Occipital lobe (tissue), 3 donors: ENCODE data around the gene PTDSS2. TPM values are rescaled to one million over a fixed set of nuclear protein-coding genes. Genes with fewer than 3 reads are reported as not detected.
A peak's percentile ranks its signal among the peaks of the same experiment; 100 is the strongest.

Experiments used
- DNase-seq: peaks from one replicate; lab custom pipeline; 2025; lab: John Stamatoyannopoulos, UW
- small RNA-seq: library from RNA; depleted of rRNA; stranded (forward); fragments of <200 nt; gene quantifications from one replicate; pipeline ENCODE3, GENCODE V24; 2014
- total RNA-seq: library from RNA; depleted of rRNA; stranded (reverse); fragments of >200 nt; gene quantifications from one replicate; pipeline ENCODE4 v1.2.3, GENCODE V29; 2014

The PTDSS2 gene
- total RNA-seq, 1 donor from 2014 or later, result 21.8 TPM

GRCh38 chr11:530960-531831, 81.1 kb downstream of the PTDSS2 start:
- DNase-seq, result no peak

GRCh38 chr11:531919-532526, 81.9 kb downstream of the PTDSS2 start:
- DNase-seq, result no peak

GRCh38 chr11:532527-532985, 82.5 kb downstream of the PTDSS2 start:
- DNase-seq, result no peak

- no peak for DNase-seq
These were observed 83.0 kb downstream of the PTDSS2 start for GRCh38 chr11:532986-533585.

GRCh38 chr11:533586-534395, 83.7 kb downstream of the PTDSS2 start:
- DNase-seq, result no peak

- DNase-seq, result no peak
These were observed 84.5 kb downstream of the PTDSS2 start for GRCh38 chr11:534396-535209.

- DNase-seq, result no peak
These were observed 85.1 kb downstream of the PTDSS2 start for GRCh38 chr11:535210-535518.

- DNase-seq, result peak; percentile 93
These were observed 85.7 kb downstream of the PTDSS2 start, which contains the start of gene HRAS for GRCh38 chr11:535519-536454. TSS of gene HRAS (minus strand) at chr11:535576.

GRCh38 chr11:536841-537621, 87.0 kb downstream of the PTDSS2 start, which contains the start of gene LRRC56:
TSS of gene LRRC56 (plus strand) at chr11:537527. CDS start at chr11:540685, 3,158 bp downstream.
- DNase-seq, result no peak

GRCh38 chr11:537622-538430, 87.7 kb downstream of the PTDSS2 start:
- no peak for DNase-seq

- no peak for DNase-seq
These were observed 88.5 kb downstream of the PTDSS2 start for GRCh38 chr11:538431-539051.

GRCh38 chr11:539971-540481, 89.9 kb downstream of the PTDSS2 start:
- no peak for DNase-seq

Small RNAs within 50 kb of the gene (small RNA-seq; reads per million reads assigned to genes)
- not detected for gene RN7SL838P

Other genes starting within 250 kb of the PTDSS2 start
- 5.3 TPM for gene BET1L, start 242.9 kb upstream of the PTDSS2 start, total RNA-seq
- gene RIC8A, start 242.6 kb upstream of the PTDSS2 start, total RNA-seq, result 91.7 TPM
- 11.1 TPM for gene SIRT3, start 213.9 kb upstream of the PTDSS2 start, total RNA-seq
- gene PSMD13, start 213.3 kb upstream of the PTDSS2 start, total RNA-seq, result 80.3 TPM
- gene NLRP6, start 171.9 kb upstream of the PTDSS2 start, total RNA-seq, result not detected
- gene PGGHG, start 161.2 kb upstream of the PTDSS2 start, total RNA-seq, result 1.4 TPM
- not detected for gene IFITM5, start 150.8 kb upstream of the PTDSS2 start, total RNA-seq
- 1.6 TPM for gene IFITM2, start 142.5 kb upstream of the PTDSS2 start, total RNA-seq
- gene IFITM1, start 136.2 kb upstream of the PTDSS2 start, total RNA-seq, result 6.9 TPM
- gene IFITM3, start 129.4 kb upstream of the PTDSS2 start, total RNA-seq, result 5.5 TPM
- 99.5 TPM for gene B4GALNT4, start 80.8 kb upstream of the PTDSS2 start, total RNA-seq
- under 0.01 TPM for gene PKP3, start 56.1 kb upstream of the PTDSS2 start, total RNA-seq
- gene SIGIRR, start 35.3 kb upstream of the PTDSS2 start, total RNA-seq, result 14.8 TPM
- gene ANO9, start 8.3 kb upstream of the PTDSS2 start, total RNA-seq, result not detected
- 42.1 TPM for gene RNH1, start 57.0 kb downstream of the PTDSS2 start, total RNA-seq
- gene HRAS, start 85.3 kb downstream of the PTDSS2 start, total RNA-seq, result 27.0 TPM
- 1.1 TPM for gene LRRC56, start 87.2 kb downstream of the PTDSS2 start, total RNA-seq
- gene LMNTD2, start 110.5 kb downstream of the PTDSS2 start, total RNA-seq, result 0.16 TPM
- gene RASSF7, start 110.7 kb downstream of the PTDSS2 start, total RNA-seq, result 2.5 TPM
- 27.3 TPM for gene PHRF1, start 126.2 kb downstream of the PTDSS2 start, total RNA-seq
- 7.6 TPM for gene IRF7, start 165.7 kb downstream of the PTDSS2 start, total RNA-seq
- gene CDHR5, start 174.7 kb downstream of the PTDSS2 start, total RNA-seq, result not detected
- gene SCT, start 176.9 kb downstream of the PTDSS2 start, total RNA-seq, result not detected
- 0.16 TPM for gene DRD4, start 187.0 kb downstream of the PTDSS2 start, total RNA-seq
- 50.7 TPM for gene DEAF1, start 244.9 kb downstream of the PTDSS2 start, total RNA-seq
- 11.7 TPM for gene TMEM80, start 245.5 kb downstream of the PTDSS2 start, total RNA-seq